Measurements from ENCODE around the gene NR2F6. TPM values are rescaled to one million over a fixed set of nuclear protein-coding genes. Genes with fewer than 3 reads are reported as not detected.

The NR2F6 gene
- total and polyA plus RNA-seq, 2 of the 4 experiments (the other 2 are of a cell fraction) = 8.4 to 20.5 TPM

- peaks cover 10% of the 10 kb centered on the region; the same call in 1 of the 2 replicates for H3K4me1 ChIP-seq (ENCODE audit: control insufficient read depth, insufficient read depth, low read length)
- no peak overlapping the region for H3K14ac ChIP-seq (replicated peaks; ENCODE audit: low read depth, low read length)
- DNase-seq (no peak), ATAC-seq (ENCODE audit: low read depth) (no peak)
- H3K9me3 ChIP-seq (ENCODE audit: control insufficient read depth, insufficient read depth, low read length) = no peaks in the 10 kb centered on the region
- H3K23ac ChIP-seq (ENCODE audit: low read depth, low read length) = no peak overlapping the region
- no peak overlapping the region for H3K4me3 ChIP-seq (ENCODE audit: insufficient read depth, low read depth, low read length)
- H3K36me3 ChIP-seq (ENCODE audit: control insufficient read depth, insufficient read depth, low read length) = peaks cover 19% of the 10 kb centered on the region
- H4K5ac ChIP-seq (ENCODE audit: low read depth, low read length) = no peak overlapping the region
- no peaks in the 10 kb centered on the region for H3K27me3 ChIP-seq (ENCODE audit: control insufficient read depth, insufficient read depth, low read length)
- H3K79me1 ChIP-seq (ENCODE audit: low read depth in 1 of 2, low read length in 2 of 2) = peaks cover 32 to 63% of the 10 kb centered on the region in 2 experiments
- no TSS peak for BruUV-seq (replicated peaks)
- peaks cover 31% of the 10 kb centered on the region for H4K20me1 ChIP-seq (ENCODE audit: insufficient read depth, low read length)
- no peak overlapping the region for H2AK5ac ChIP-seq (ENCODE audit: low read depth, low read length)
- H3K18ac ChIP-seq (ENCODE audit: low read depth, low read length) = no peak overlapping the region
- 87% methylated on average over 4 of the region's 24 CpGs; no CpG with 5 or more reads in 1 of the 2 experiments for WGBS, 2 experiments (ENCODE audit: extremely low coverage in 2 of 2, insufficient read length in 1 of 2)
- no peak overlapping the region for H3K56ac ChIP-seq (ENCODE audit: extremely low read depth, insufficient read depth, low read length)
- no peak overlapping the region for H2BK15ac ChIP-seq (ENCODE audit: low read depth, low read length)
- H4K8ac ChIP-seq (ENCODE audit: low read depth in 2 of 2, low read length in 2 of 2) = no peak overlapping the region
- POLR2A ChIA-PET (ENCODE audit: unreplicated experiment) = no interaction called here
- H3K27ac ChIP-seq (ENCODE audit: insufficient read depth, low read length) = no peak overlapping the region
- no peak overlapping the region for H3K4me2 ChIP-seq (ENCODE audit: low read depth, low read length)
- no peak overlapping the region for H2AFZ ChIP-seq (replicated peaks; ENCODE audit: low read length, poor library complexity)
- H2AK9ac ChIP-seq (replicated peaks; ENCODE audit: low read depth, low read length, poor library complexity) = no peak overlapping the region
- H3K4ac ChIP-seq (ENCODE audit: low read depth, low read length) = no peak overlapping the region
- intact Hi-C loops (cut with micrococcal nuclease) = no loop called here
- H2BK120ac ChIP-seq (ENCODE audit: low read depth, low read length) = no peak overlapping the region
- CTCF ChIA-PET = no interaction called here
- no peak overlapping the region for H2BK20ac ChIP-seq (ENCODE audit: low read depth, low read length)
- no peak overlapping the region for H2BK5ac ChIP-seq (ENCODE audit: low read depth, low read length, poor library complexity, severe bottlenecking)
- no peak overlapping the region for H4K91ac ChIP-seq (ENCODE audit: insufficient read depth, low read depth, low read length)
- H3K9me1 ChIP-seq (ENCODE audit: insufficient read depth, low read length) = peaks cover 6% of the 10 kb centered on the region; the same call in 1 of the 2 replicates
- in situ Hi-C loops (cut with MboI; ENCODE audit: low sequenced_read_pairs) = no loop called here
- H3K9ac ChIP-seq (ENCODE audit: low read depth, low read length) = no peak overlapping the region
- dilution Hi-C loops (cut with HindIII; ENCODE audit: low sequenced_read_pairs, unreplicated experiment) = no loop called here
- TF ChIP-seq RCOR1 (IDR thresholded peaks at IDR 0.05; ENCODE audit: insufficient replicate concordance, low read length) (no peak), CHD1 (IDR thresholded peaks at IDR 0.05; ENCODE audit: low read depth, low read length) (no peak), MXI1 (IDR thresholded peaks at IDR 0.05; ENCODE audit: borderline replicate concordance, low read depth, low read length) (no peak), CEBPB (IDR thresholded peaks at IDR 0.05; ENCODE audit: low read depth, low read length) (no peak), FOS (IDR thresholded peaks at IDR 0.05; ENCODE audit: low read depth, low read length) (no peak), MAZ (IDR thresholded peaks at IDR 0.05; ENCODE audit: borderline replicate concordance, low read depth, low read length) (no peak), SMC3 (IDR thresholded peaks at IDR 0.05; ENCODE audit: low read depth, low read length) (no peak), USF2 (IDR thresholded peaks at IDR 0.05; ENCODE audit: low read depth, low read length) (no peak), ELK1 (IDR thresholded peaks at IDR 0.05; ENCODE audit: borderline replicate concordance, low read depth, low read length) (no peak), CTCF (conservative IDR thresholded peaks at IDR 0.05; ENCODE audit: low read depth, low read length) (no peak)
Observed at GRCh38 chr19:17240062-17240752, 5.5 kb downstream of the NR2F6 start.

Measured in IMR-90 (cell line).